Kidney capillary endothelial cell (primary cell): Measurements from ENCODE around the gene RALB.
"Not testable (repeated sequence)": the region's sequence is repeated elsewhere in the genome, so short reads cannot be mapped to it uniquely, and the experiment has no call there.

Experiments used
- DNase-seq: peaks from one replicate; pipeline ENCODE4 v3.0.0-alpha.2; 2018; ENCODE audit warnings: low spot score

RALB gene

DNA sequence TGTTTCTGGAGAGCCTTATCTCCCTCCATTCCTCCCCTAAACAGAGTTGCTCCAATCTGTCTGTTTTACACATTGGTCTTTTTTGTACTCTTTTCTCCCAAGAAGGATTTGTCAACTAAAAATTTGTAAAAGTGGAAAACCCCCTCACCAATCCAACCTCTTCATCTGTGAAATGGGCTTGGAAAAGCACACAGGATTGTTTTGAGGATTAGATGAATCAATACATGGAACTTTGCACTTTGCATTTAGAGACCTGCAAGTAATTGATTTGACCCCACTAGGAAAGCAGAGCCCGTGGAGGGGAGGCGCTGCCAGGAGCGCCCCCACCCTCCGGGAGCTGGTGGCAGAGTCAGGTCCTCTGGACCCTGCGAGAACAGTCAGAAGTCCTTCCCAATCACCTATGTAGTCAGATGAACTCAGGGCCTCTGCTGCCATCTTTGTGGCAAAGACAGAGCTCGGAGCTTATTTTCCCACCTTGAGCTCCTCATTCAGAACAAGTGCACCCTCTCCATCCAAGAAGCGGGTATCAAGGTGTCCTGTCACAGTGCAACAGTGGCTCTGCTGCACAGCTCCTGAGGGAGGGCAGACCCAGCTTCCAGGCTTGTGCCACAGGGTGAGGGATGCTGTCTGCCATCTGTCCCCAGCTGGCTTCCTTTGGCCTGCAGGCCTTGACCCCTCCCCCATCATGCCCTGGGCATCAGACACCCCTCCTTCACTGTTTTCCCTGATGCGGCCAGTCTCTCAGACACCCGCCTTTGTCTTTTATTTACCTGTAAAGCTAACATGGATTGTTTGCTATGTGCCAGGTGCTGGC, 27.7 kb upstream of the RALB start:
- no peak for DNase-seq

DNA sequence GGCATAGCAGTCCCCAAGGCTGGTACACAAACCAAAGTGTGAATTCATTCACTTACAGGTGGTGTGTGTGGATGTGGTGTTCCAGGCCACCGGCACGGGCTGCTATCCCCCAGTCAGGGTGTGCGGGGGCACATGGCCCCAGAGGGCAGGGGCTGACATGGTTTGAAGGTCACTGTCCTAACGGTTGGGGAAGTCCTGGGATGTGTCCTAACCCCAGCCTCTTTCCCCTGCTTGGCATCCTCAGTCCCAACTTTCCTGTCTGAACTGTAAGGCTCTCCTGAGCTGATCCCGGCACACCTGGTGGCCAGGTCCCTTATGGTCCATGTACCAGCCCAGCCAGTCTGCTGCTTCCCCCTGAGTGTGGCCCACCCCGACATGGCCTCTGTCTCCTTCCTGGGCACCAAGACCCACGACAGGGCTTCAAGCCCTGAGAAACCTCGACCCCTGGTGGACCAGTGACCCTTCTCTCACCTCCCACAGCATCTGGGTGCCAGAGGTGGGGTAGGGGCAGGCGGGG, 27.0 kb upstream of the RALB start:
- DNase-seq, result no peak

- no peak for DNase-seq
Observed at GRCh38 chr2:120226316-120226715, 26.3 kb upstream of the RALB start.

- no peak for DNase-seq
Observed at GRCh38 chr2:120227111-120227991, 25.3 kb upstream of the RALB start.

DNA sequence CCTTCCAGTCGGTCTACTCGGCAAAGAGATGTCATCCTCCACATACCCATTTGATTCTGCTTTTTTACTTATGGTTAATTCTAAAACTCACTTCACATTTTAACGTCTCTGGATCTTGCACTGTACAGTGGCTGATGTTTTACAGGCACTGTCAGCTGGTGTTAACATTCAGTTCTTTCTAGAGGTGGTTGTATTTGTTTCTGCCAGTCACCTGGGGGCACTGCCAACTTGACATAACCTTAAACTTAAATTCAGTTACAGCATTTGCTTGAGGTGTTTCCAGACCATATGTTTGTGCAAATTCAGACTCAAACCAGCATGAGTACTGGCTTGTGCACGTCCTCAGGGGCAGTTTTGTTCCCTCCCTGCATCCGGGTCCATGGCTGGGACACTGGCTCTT, 24.1 kb upstream of the RALB start:
- DNase-seq, result no peak

DNA sequence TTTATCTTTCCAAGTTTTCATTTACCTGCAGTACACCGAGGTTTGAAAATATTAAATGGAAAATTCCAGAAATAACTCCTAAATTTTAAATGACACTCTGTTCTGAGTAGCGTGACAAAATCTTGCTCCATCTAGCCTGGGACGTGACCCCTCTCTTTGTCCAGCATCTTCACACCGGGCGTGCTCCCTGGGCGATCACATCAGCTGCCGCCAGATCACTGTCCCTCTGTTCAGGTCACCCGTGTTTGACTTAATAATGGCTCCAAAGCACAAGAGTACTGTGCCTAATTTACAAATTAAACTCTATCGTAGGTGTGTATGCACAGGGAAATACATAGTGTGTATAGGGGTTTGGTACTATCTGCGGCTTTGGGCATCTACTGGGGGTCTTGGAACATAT, 23.3 kb upstream of the RALB start:
- no peak for DNase-seq

DNA sequence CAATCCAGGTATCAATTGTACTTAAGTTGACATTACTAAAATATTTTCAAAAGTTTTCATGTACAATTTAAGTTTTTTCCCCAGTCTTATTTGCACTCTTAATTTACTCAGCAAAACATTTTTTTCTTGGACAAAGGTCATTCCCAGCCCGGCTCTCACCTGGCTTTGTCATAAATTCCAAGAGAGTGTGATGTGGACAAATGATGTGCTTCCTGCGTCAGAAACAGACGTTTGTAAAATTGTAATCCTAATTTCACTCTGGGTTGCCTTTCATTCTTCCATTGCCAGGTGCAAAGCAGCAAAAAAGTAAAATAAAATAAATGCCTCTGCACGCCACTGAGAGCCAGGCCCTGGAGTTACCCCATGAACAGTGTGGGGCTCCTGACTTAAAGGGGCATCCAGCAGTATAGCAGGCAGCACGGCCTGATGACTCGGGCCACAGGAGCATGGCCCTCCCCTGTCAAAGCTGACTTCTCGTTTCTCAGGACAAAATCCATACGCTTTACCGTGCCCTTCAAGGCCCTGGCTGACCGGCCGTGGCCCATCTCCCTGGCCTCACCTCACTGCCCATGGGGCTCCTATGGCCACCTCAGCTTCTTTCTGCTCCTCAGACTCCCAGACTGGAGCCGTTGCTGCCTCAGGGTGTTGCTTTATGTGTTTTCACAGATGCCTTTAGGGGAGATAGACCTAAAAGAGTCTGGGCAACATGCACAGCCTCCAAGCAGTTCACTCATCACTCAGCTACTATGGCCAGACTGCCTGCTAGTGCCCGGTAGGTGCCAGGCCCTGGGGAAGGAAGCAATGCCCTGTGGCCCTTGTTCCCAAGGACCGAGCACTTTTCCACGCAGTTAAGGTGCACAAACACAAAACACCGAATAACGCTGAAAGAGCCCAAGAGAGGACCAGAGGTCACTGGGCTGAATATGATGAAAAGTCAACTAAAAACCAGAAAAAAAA, 21.9 kb upstream of the RALB start:
- no peak for DNase-seq

DNA sequence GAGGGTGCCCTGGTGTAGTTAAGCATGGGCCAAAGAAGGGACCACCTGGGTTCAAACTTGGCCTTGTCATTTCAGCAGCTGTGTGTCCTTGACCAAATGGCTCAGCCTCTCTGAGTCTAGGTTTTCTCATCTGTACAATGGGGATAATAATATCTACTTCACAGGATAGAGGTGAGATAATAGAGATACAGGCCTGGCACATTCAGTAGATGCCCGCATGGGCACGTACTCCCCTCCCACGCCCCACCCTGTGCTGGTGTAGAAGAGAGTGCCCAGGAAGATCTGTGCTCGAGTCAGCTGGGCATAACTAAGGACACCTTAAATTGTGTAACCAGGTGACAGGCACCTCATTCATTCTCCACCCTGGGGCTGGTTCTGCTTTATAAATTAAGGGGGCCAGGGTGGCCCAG, 21.1 kb upstream of the RALB start:
- DNase-seq, result no peak

DNA sequence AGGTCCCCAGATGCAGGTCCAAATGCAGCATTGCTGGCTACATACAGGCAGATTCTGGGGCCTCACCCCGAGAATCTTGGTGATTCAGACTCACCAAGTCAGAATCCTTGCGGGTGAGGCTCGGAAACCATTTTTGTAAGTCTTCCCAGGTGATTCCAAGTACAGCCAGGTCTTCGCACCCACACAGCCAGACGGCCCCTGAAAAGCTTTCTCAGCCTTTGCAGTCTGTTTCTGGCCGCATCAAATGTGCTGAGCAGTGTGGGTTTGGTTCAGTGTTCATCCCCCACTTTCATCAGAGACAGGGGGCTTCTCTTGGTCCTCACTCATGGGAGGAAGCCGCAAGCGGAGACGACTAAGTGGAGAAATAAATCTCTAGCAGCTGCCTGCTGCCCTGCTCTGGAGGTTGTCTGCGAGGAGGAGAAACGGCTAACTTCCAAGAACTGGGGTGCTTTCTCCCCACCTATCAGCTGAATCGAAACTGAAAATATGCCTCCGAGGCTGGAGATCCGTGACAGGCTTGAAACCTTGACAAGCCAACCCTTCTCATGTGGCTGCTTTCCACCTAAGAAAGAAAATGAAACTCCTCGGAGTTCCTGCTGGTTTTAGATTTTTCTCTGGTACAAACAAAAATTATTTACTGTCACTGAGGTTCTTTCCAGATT, 20.5 kb upstream of the RALB start:
- no peak for DNase-seq

DNA sequence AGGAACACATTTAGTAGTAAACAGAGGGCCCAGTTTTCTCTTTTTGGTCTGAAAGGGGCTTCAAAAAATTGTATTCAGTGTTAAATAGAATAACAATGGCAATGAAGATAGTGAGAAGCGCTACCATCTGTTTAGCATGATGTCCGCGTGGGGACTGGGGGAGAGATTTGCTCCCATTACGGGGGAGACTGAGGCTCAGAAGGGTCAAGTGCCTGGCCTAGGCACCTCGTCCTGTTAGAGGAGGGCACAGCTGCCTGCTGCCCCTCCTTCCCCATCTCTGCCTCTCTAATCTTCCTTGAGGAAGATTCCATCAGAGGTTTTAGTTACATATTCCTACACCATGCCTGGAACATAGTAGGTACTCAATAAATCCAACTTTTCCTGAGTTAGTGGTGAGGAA, 19.4 kb upstream of the RALB start:
- DNase-seq, result no peak

- DNase-seq, result not testable (repeated sequence)
Observed at GRCh38 chr2:120235158-120235557, 17.5 kb upstream of the RALB start.

- no peak for DNase-seq
Observed at GRCh38 chr2:120235681-120236080, 17.0 kb upstream of the RALB start.

DNA sequence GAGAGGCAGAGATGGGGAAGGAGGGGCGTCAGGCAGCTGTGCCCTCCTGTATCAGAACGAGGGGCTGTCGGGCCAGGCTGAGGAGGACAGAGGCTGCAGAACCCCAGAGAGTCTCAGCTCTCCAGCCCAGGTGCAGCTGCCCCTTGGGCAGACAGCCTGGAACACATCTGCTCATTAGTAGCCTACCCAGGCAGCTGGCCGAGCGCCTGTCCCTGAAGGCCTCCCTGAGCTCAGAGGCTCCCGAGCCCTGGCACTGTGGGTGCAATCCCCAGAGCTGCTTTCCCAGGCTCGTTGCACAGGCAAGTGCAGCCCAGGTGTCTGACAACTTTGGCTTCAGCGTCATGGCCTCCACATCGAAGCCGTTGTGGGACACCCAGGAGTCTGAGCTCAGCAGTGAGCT, 16.3 kb upstream of the RALB start:
- no peak for DNase-seq

DNA sequence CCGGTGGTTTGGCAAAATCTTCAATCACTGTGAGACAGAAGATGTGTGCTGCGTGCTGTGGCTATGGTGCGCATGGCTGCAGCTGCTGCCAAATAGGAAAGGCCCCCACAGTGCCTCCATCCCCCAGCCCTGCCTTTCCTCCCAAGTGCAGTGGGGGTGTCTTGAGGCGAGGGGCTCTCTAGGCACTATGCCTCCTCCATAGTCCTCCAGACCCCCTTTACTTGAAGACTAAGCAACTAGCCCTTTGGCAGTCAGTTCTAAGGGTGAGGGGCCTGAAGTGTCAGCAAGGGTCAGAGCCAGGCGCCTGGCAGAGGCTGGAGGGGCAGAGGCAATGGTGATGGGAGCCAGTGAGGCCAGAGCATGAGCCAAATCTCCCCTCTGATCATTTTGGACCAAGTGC, 15.9 kb upstream of the RALB start:
- DNase-seq, result no peak

GRCh38 chr2:120237491-120237902, 15.2 kb upstream of the RALB start:
- peak; percentile 67 for DNase-seq

- DNase-seq, result peak; percentile 88
Observed at GRCh38 chr2:120238728-120239487, 13.7 kb upstream of the RALB start.

DNA sequence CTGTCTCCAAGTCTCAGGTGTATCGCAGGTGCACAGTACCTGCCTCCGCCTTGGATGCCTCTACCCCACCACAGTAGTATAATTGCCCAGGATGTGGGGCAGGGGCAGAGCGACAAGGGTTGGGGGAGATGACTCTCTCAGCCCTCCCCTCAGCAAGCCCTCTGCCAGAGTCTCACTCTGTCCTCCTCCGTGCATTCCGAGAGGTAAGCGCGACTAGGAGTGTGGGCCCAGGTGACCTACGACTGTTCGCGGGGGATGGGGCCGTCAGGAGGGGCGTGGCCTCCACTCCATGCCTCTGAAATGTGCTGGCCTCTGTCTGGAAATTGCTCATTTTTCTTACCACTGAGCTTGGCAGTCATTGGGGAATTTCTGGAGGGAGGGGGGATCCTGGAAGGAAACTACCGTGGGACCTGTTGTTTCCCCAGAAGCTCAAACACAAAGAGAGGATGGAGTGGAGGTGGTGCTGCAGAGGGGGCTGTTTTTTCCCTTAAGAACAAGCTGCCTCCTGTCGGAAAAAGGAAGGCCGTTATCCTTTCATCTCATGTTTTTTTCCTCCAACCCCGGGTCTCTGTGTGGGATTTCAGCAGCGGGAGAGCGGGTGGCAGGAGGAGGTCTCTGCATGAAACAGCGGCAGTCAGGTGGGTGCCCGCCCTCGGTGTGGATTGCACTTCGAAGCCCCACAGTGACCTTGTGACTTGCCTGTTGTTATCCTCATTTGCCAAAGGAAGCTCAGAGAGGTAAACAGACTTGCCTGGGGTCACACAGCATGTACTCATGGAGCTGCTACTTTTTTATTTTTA, 13.0 kb upstream of the RALB start:
- peak; percentile 94 for DNase-seq

DNA sequence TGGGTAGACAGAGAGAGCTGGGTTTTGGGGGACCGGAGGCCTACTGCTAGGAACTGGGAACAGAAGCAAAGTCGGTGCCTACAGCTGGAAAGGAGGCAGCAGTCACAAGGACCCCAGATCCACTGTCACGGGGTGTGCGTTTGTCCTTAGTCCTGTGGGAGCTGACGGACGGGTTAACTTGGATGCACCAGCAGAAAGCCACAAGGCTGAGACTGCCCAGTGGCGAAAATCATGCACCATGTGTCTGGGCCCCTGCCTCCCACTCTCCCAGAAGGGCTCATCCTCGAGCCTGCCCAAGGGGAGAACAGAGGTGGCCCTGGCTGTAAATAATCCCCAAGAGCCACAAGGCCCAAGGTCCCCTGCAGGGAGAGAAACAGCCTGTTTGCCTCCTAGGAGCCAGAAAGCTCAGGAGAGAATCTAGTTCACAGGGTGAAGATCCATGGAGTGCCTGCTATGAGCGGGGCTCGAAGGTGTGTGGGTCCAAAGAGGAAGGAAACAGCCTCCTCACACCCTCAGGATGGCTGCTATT, 11.7 kb upstream of the RALB start:
- no peak for DNase-seq

DNA sequence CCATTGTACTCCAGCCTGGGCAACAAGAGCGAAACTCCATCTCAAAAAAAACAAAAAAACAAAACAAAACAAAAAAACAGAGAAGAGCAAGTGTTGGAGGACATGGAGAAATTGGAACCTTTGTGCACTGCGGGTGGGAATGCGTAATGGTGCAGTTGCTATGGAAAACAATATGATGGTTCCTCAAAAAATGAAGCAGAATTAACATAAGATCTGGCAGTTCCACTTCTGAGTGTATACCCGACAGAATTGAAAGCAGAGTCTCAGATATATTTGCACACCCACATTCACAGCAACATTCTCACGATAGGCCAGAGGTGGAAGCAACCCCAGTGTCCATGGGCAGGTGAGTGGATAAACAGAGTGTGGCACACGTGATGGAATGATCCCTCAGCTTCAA, 11.0 kb upstream of the RALB start:
- no peak for DNase-seq
